HepG2 (cell line): ENCODE results near the gene NPAS2. TPM values are rescaled to one million over a fixed set of nuclear protein-coding genes. Genes with fewer than 3 reads are reported as not detected.
A peak's percentile ranks its signal among the peaks of the same experiment; 100 is the strongest.

ENCODE experiments used
- AHDC1 ChIP-seq: sonication (generic); formaldehyde crosslinking; IDR thresholded peaks from 2 replicates; pipeline ENCODE4 v1.5.1; 2020; ENCODE audit warnings: mild to moderate bottlenecking, missing genetic modification reagents, borderline replicate concordance
- DMAP1 ChIP-seq: IDR thresholded peaks from 2 replicates; pipeline ENCODE4 v1.6.1; 2016
- DMTF1 ChIP-seq: sonication (generic); formaldehyde crosslinking; IDR thresholded peaks from 2 replicates; pipeline ENCODE4 v1.4.0; 2020; ENCODE audit warnings: mild to moderate bottlenecking, missing genetic modification reagents
- HMG20A ChIP-seq: IDR thresholded peaks from 2 replicates; pipeline ENCODE4 v1.6.1; 2016; ENCODE audit warnings: borderline replicate concordance
- SMC3 ChIP-seq: IDR thresholded peaks from 2 replicates; pipeline ENCODE4 v1.6.1; 2011; ENCODE audit warnings: low read length, improper control_type of control experiment
- SNAI1 ChIP-seq: sonication (generic); formaldehyde crosslinking; IDR thresholded peaks from 2 replicates; pipeline ENCODE4 v1.5.0; 2020; ENCODE audit warnings: mild to moderate bottlenecking, missing genetic modification reagents, borderline replicate concordance
- ZNF580 ChIP-seq: IDR thresholded peaks from 2 replicates; pipeline ENCODE4 v1.6.1; 2016; ENCODE audit warnings: low read depth, borderline replicate concordance
- polyA plus RNA-seq, 8 experiments: library from polyadenylated mRNA; depleted of rRNA in 3 of 8; stranded (reverse) in 7 of 8; unstranded in 1 of 8; fragments of >200 nt; fragmentation: Illumina TruSeq in 4 of 8; extraction: Trizol in 4 of 8; gene quantifications; 2 replicates each; pipeline versions ENCODE4 v1.2.1 to v1.2.3, GENCODE V29; 2011 to 2016; ENCODE audit warnings: low read depth in 4 of 8, missing spikeins in 1 of 8, mixed read lengths in 1 of 8; ENCODE audit not compliant: insufficient read depth in 1 of 8
- total RNA-seq, 5 experiments: library from RNA; depleted of rRNA; stranded (reverse); fragments of >200 nt; fragmentation: Illumina TruSeq; extraction: Trizol; gene quantifications; 2 replicates each; pipeline ENCODE4 v1.2.3, GENCODE V29; 2016; ENCODE audit warnings: low read depth in 1 of 5
- TF ChIP-seq, protein P1 (sequence below): sonication (generic); formaldehyde crosslinking; IDR thresholded peaks from 2 replicates; pipeline ENCODE4 v1.5.1; 2020; ENCODE audit warnings: mild to moderate bottlenecking, missing genetic modification reagents, moderate library complexity
- TF ChIP-seq, protein P2 (sequence below): sonication (generic); formaldehyde crosslinking; IDR thresholded peaks from 2 replicates; pipeline ENCODE4 v1.4.0; 2020; ENCODE audit warnings: missing genetic modification reagents
- TF ChIP-seq, protein P3 (sequence below): sonication (generic); formaldehyde crosslinking; IDR thresholded peaks from 2 replicates; pipeline ENCODE4 v1.5.0; 2020; ENCODE audit warnings: mild to moderate bottlenecking, missing genetic modification reagents
- TF ChIP-seq, protein P4 (sequence below): sonication (generic); formaldehyde crosslinking; conservative IDR thresholded peaks from 2 replicates; pipeline ENCODE4 v1.8.0; 2022; ENCODE audit warnings: mild to moderate bottlenecking, moderate library complexity, missing genetic modification reagents

NPAS2 gene
- total and polyA plus RNA-seq, 2 of the 13 experiments (the other 11 are each of a cell fraction or from before 2014, with no cell fraction given), result 14.8 to 37.5 TPM

DNA sequence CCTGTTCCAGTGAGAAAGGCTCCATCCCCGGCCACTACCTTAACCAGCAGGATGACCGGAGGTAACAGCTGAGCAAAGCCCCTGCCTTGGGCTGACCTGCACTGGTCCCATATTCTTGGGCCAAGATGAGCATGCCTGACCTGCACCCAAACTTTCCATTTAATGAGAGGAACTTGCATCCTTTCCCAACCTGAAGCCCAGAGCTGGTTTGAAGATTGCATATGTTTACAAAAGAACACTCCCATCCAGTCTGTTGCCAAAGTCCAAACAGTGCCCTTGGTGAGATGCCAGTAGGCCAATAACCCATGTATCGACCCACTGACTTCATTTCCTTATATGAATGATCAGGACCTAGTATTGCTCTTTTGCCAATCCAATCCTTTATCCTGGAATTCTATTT, 5.5 kb upstream of the NPAS2 start (continued):
- TF ChIP-seq DMTF1 (CRISPR knock-in tag), result no peak
- TF ChIP-seq, protein P1, sequence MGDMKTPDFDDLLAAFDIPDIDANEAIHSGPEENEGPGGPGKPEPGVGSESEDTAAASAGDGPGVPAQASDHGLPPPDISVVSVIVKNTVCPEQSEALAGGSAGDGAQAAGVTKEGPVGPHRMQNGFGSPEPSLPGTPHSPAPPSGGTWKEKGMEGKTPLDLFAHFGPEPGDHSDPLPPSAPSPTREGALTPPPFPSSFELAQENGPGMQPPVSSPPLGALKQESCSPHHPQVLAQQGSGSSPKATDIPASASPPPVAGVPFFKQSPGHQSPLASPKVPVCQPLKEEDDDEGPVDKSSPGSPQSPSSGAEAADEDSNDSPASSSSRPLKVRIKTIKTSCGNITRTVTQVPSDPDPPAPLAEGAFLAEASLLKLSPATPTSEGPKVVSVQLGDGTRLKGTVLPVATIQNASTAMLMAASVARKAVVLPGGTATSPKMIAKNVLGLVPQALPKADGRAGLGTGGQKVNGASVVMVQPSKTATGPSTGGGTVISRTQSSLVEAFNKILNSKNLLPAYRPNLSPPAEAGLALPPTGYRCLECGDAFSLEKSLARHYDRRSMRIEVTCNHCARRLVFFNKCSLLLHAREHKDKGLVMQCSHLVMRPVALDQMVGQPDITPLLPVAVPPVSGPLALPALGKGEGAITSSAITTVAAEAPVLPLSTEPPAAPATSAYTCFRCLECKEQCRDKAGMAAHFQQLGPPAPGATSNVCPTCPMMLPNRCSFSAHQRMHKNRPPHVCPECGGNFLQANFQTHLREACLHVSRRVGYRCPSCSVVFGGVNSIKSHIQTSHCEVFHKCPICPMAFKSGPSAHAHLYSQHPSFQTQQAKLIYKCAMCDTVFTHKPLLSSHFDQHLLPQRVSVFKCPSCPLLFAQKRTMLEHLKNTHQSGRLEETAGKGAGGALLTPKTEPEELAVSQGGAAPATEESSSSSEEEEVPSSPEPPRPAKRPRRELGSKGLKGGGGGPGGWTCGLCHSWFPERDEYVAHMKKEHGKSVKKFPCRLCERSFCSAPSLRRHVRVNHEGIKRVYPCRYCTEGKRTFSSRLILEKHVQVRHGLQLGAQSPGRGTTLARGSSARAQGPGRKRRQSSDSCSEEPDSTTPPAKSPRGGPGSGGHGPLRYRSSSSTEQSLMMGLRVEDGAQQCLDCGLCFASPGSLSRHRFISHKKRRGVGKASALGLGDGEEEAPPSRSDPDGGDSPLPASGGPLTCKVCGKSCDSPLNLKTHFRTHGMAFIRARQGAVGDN, result peak; percentile 19; the same call in 1 of the 2 replicates
- TF ChIP-seq SMC3, result peak; percentile 43
- TF ChIP-seq SNAI1 (CRISPR knock-in tag), result no peak
- TF ChIP-seq, protein P2, sequence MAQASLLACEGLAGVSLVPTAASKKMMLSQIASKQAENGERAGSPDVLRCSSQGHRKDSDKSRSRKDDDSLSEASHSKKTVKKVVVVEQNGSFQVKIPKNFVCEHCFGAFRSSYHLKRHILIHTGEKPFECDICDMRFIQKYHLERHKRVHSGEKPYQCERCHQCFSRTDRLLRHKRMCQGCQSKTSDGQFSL (CRISPR knock-in tag), result no peak
- TF ChIP-seq DMAP1, result peak; percentile 58; the same call in 1 of the 2 replicates
- 0 out of 2 replicates have a peak, but pooled peaks have one; percentile 66 for TF ChIP-seq AHDC1 (CRISPR knock-in tag)
- TF ChIP-seq, protein P3, sequence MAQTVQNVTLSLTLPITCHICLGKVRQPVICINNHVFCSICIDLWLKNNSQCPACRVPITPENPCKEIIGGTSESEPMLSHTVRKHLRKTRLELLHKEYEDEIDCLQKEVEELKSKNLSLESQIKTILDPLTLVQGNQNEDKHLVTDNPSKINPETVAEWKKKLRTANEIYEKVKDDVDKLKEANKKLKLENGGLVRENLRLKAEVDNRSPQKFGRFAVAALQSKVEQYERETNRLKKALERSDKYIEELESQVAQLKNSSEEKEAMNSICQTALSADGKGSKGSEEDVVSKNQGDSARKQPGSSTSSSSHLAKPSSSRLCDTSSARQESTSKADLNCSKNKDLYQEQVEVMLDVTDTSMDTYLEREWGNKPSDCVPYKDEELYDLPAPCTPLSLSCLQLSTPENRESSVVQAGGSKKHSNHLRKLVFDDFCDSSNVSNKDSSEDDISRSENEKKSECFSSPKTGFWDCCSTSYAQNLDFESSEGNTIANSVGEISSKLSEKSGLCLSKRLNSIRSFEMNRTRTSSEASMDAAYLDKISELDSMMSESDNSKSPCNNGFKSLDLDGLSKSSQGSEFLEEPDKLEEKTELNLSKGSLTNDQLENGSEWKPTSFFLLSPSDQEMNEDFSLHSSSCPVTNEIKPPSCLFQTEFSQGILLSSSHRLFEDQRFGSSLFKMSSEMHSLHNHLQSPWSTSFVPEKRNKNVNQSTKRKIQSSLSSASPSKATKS (CRISPR knock-in tag), result no peak
- peak; percentile 73; the same call in 1 of the 2 replicates for TF ChIP-seq HMG20A (CRISPR knock-in tag)
- no peak for TF ChIP-seq ZNF580
- TF ChIP-seq, protein P4, sequence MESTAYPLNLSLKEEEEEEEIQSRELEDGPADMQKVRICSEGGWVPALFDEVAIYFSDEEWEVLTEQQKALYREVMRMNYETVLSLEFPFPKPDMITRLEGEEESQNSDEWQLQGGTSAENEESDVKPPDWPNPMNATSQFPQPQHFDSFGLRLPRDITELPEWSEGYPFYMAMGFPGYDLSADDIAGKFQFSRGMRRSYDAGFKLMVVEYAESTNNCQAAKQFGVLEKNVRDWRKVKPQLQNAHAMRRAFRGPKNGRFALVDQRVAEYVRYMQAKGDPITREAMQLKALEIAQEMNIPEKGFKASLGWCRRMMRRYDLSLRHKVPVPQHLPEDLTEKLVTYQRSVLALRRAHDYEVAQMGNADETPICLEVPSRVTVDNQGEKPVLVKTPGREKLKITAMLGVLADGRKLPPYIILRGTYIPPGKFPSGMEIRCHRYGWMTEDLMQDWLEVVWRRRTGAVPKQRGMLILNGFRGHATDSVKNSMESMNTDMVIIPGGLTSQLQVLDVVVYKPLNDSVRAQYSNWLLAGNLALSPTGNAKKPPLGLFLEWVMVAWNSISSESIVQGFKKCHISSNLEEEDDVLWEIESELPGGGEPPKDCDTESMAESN (CRISPR knock-in tag), result 0 out of 2 replicates have a peak, but pooled peaks have one; percentile 57
